H7 (cell line): ENCODE results near the gene NKAIN1. TPM values are rescaled to one million over a fixed set of nuclear protein-coding genes. Genes with fewer than 3 reads are reported as not detected.

ENCODE experiments used
- DNase-seq: peaks from one replicate; pipeline ENCODE4 v3.0.0; 2012
- H3K27me3 ChIP-seq: 2 replicates; pipeline ENCODE4 v1.6.0; 2011; ENCODE audit warnings: mild to moderate bottlenecking, low read length; ENCODE audit not compliant: control insufficient read depth, insufficient read depth
- H3K36me3 ChIP-seq: replicated peaks from 2 replicates; pipeline ENCODE4 v1.5.1; 2011; ENCODE audit warnings: low read length; ENCODE audit not compliant: control insufficient read depth, insufficient read depth
- H3K4me3 ChIP-seq: 2 replicates; pipeline ENCODE4 v1.5.1; 2011; ENCODE audit warnings: low read depth, mild to moderate bottlenecking, control low read depth, low read length, moderate library complexity; ENCODE audit not compliant: insufficient read depth
- total RNA-seq: library from RNA; depleted of rRNA; stranded (reverse); fragments of >200 nt; shearing (Covaris generic); gene quantifications from 2 replicates; pipeline ENCODE4 v1.2.3, GENCODE V29; 2014

Gene NKAIN1
- total RNA-seq, 1 experiment from 2014 or later: 89.9 TPM

- no peak for DNase-seq
- Histone ChIP-seq H3K36me3 (no peaks in the 10 kb centered on the region), H3K4me3 (no peak overlapping the region), H3K27me3 (no peaks in the 10 kb centered on the region)
Observed at GRCh38 chr1:31163866-31164265, 75.8 kb downstream of the NKAIN1 start.

GRCh38 chr1:31161571-31161970 lies 78.1 kb downstream of the NKAIN1 start:
- DNase-seq: no peak
- H3K36me3 ChIP-seq: no peaks in the 10 kb centered on the region
- H3K27me3 ChIP-seq: no peaks in the 10 kb centered on the region
- no peak overlapping the region for H3K4me3 ChIP-seq

- Histone ChIP-seq H3K4me3 (no peak overlapping the region), H3K36me3 (no peaks in the 10 kb centered on the region), H3K27me3 (no peaks in the 10 kb centered on the region)
- DNase-seq: no peak
Observed at GRCh38 chr1:31159869-31160611, 79.6 kb downstream of the NKAIN1 start.

GRCh38 chr1:31159323-31159722 lies 80.4 kb downstream of the NKAIN1 start:
- H3K36me3 ChIP-seq: no peaks in the 10 kb centered on the region
- no peaks in the 10 kb centered on the region for H3K27me3 ChIP-seq
- DNase-seq: no peak
- no peak overlapping the region for H3K4me3 ChIP-seq

- Histone ChIP-seq H3K36me3 (no peaks in the 10 kb centered on the region), H3K4me3 (peak overlapping the region; percentile 69), H3K27me3 (no peaks in the 10 kb centered on the region)
- peak; percentile 95 for DNase-seq
Observed at GRCh38 chr1:31155216-31155806, 84.4 kb downstream of the NKAIN1 start.

GRCh38 chr1:31154632-31155215 lies 85.0 kb downstream of the NKAIN1 start:
- peak; percentile 99 for DNase-seq
- H3K4me3 ChIP-seq: peak overlapping the region; percentile 69
- no peaks in the 10 kb centered on the region for H3K36me3 ChIP-seq
- no peaks in the 10 kb centered on the region for H3K27me3 ChIP-seq

- Histone ChIP-seq H3K4me3 (peak overlapping the region; percentile 47), H3K27me3 (no peaks in the 10 kb centered on the region), H3K36me3 (no peaks in the 10 kb centered on the region)
- DNase-seq: no peak
Observed at GRCh38 chr1:31154000-31154631, 85.6 kb downstream of the NKAIN1 start.

GRCh38 chr1:31153423-31153822 lies 86.3 kb downstream of the NKAIN1 start:
- DNase-seq: no peak
- Histone ChIP-seq H3K36me3 (no peaks in the 10 kb centered on the region), H3K4me3 (no peak overlapping the region), H3K27me3 (no peaks in the 10 kb centered on the region)

- H3K4me3 ChIP-seq: no peak overlapping the region
- H3K36me3 ChIP-seq: no peaks in the 10 kb centered on the region
- no peaks in the 10 kb centered on the region for H3K27me3 ChIP-seq
- no peak for DNase-seq
Observed at GRCh38 chr1:31152181-31152795, 87.4 kb downstream of the NKAIN1 start.

- DNase-seq: no peak
- H3K36me3 ChIP-seq: no peaks in the 10 kb centered on the region
- H3K4me3 ChIP-seq: no peak overlapping the region
- no peaks in the 10 kb centered on the region for H3K27me3 ChIP-seq
Observed at GRCh38 chr1:31151402-31151801, 88.3 kb downstream of the NKAIN1 start.

- Histone ChIP-seq H3K4me3 (no peak overlapping the region), H3K36me3 (no peaks in the 10 kb centered on the region)
- no peak for DNase-seq
Observed at GRCh38 chr1:31148409-31148808, 91.3 kb downstream of the NKAIN1 start.

GRCh38 chr1:31145648-31146047 lies 94.0 kb downstream of the NKAIN1 start:
- Histone ChIP-seq H3K36me3 (no peaks in the 10 kb centered on the region), H3K4me3 (no peak overlapping the region), H3K27me3 (no peaks in the 10 kb centered on the region)
- DNase-seq: no peak

More at GRCh38 chr1:31148409-31148808, 91.3 kb downstream of the NKAIN1 start:
- no peaks in the 10 kb centered on the region for H3K27me3 ChIP-seq

GRCh38 chr1:31144442-31144841 lies 95.2 kb downstream of the NKAIN1 start:
- Histone ChIP-seq H3K27me3 (no peaks in the 10 kb centered on the region), H3K4me3 (no peak overlapping the region), H3K36me3 (no peaks in the 10 kb centered on the region)
- no peak for DNase-seq

- H3K4me3 ChIP-seq: no peak overlapping the region
- no peak for DNase-seq
- H3K36me3 ChIP-seq: no peaks in the 10 kb centered on the region
- no peaks in the 10 kb centered on the region for H3K27me3 ChIP-seq
Observed at GRCh38 chr1:31143455-31143854, 96.2 kb downstream of the NKAIN1 start.
